Liver (tissue), 9 donors: ENCODE results near the gene XPR1. TPM values are rescaled to one million over a fixed set of nuclear protein-coding genes. Genes with fewer than 3 reads are reported as not detected.

Source experiments
- DNase-seq: peaks from one replicate; pipeline ENCODE4 v3.0.0-alpha.2; 2017; ENCODE audit warnings: low spot score
- H3K27ac ChIP-seq, 2 donors: one replicate each; pipeline ENCODE4 v1.7.0; 2013; ENCODE audit warnings: inconsistent platforms in 2 of 2, low read length in 2 of 2, control low read depth in 1 of 2, low read depth in 1 of 2, mild to moderate bottlenecking in 1 of 2
- H3K27me3 ChIP-seq, 4 donors: one replicate each; pipeline versions ENCODE4 v1.6.1 to v1.7.0; 2013; ENCODE audit warnings: low read length in 3 of 4, inconsistent platforms in 1 of 4, mild to moderate bottlenecking in 1 of 4, moderate library complexity in 1 of 4; ENCODE audit not compliant: control insufficient read depth in 4 of 4, insufficient read depth in 4 of 4
- H3K36me3 ChIP-seq, 4 donors: one replicate each; pipeline versions ENCODE4 v1.6.1 to v1.7.0; 2013; ENCODE audit warnings: low read length in 3 of 4, mild to moderate bottlenecking in 3 of 4, low read depth in 1 of 4, moderate library complexity in 1 of 4; ENCODE audit not compliant: control insufficient read depth in 4 of 4, insufficient read depth in 3 of 4
- H3K4me1 ChIP-seq, 4 donors: one replicate each; pipeline versions ENCODE4 v1.6.1 to v1.7.0; 2013; ENCODE audit warnings: low read length in 3 of 4, mild to moderate bottlenecking in 3 of 4, moderate library complexity in 1 of 4; ENCODE audit not compliant: control insufficient read depth in 4 of 4, insufficient read depth in 4 of 4
- H3K4me3 ChIP-seq, 3 donors: one replicate each; pipeline versions ENCODE4 v1.6.1 to v1.7.0; 2013; ENCODE audit warnings: low read length in 3 of 3, control low read depth in 1 of 3, low read depth in 1 of 3, mild to moderate bottlenecking in 1 of 3
- H3K9ac ChIP-seq, 2 donors: one replicate each; pipeline ENCODE4 v1.7.0; 2013; ENCODE audit warnings: low read length in 2 of 2, mild to moderate bottlenecking in 2 of 2, moderate library complexity in 2 of 2, control low read depth in 1 of 2, low read depth in 1 of 2
- H3K9me3 ChIP-seq, 4 donors: one replicate each; pipeline versions ENCODE4 v1.6.1 to v1.7.0; 2013; ENCODE audit warnings: low read length in 3 of 4; ENCODE audit not compliant: control insufficient read depth in 4 of 4
- ATF3 ChIP-seq: IDR thresholded peaks from 2 replicates; pipeline ENCODE4 v1.6.1; 2016; ENCODE audit warnings: antibody characterized with exemption
- CTCF ChIP-seq: fragments of 150-350 bp; IDR thresholded peaks from 2 replicates; pipeline ENCODE4 v1.5.1; 2017; ENCODE audit warnings: improper control_type of control experiment, low read depth, low read length; ENCODE audit not compliant: missing input control
- EGR1 ChIP-seq, 2 donors: IDR thresholded peaks; 2 replicates each; pipeline ENCODE4 v1.6.1; 2016 to 2018; ENCODE audit warnings: antibody characterized with exemption in 2 of 2, low read depth in 2 of 2
- FOXA2 ChIP-seq: IDR thresholded peaks from 2 replicates; pipeline ENCODE4 v1.6.1; 2016; ENCODE audit warnings: antibody characterized with exemption
- GABPA ChIP-seq, 2 donors: IDR thresholded peaks in 1 of 2; conservative IDR thresholded peaks in 1 of 2; 2 replicates each; pipeline ENCODE4 v1.6.1; 2016; ENCODE audit warnings: antibody characterized with exemption in 2 of 2, mild to moderate bottlenecking in 1 of 2, moderate library complexity in 1 of 2
- HNF4G ChIP-seq: IDR thresholded peaks from 2 replicates; pipeline ENCODE4 v1.6.1; 2016; ENCODE audit warnings: antibody characterized with exemption
- JUND ChIP-seq, 2 donors: IDR thresholded peaks; 2 replicates each; pipeline ENCODE4 v1.6.1; 2016; ENCODE audit warnings: antibody characterized with exemption in 2 of 2
- MAX ChIP-seq: IDR thresholded peaks from 2 replicates; pipeline ENCODE4 v1.6.1; 2016; ENCODE audit warnings: antibody characterized with exemption
- NR2F2 ChIP-seq: IDR thresholded peaks from 2 replicates; pipeline ENCODE4 v1.6.1; 2016; ENCODE audit warnings: antibody characterized with exemption
- RAD21 ChIP-seq, 2 donors: IDR thresholded peaks; 2 replicates each; pipeline ENCODE4 v1.6.1; 2016; ENCODE audit warnings: antibody characterized with exemption in 2 of 2, mild to moderate bottlenecking in 2 of 2
- RXRA ChIP-seq, 2 donors: IDR thresholded peaks; 2 replicates each; pipeline ENCODE4 v1.6.1; 2017 to 2018; ENCODE audit warnings: antibody characterized with exemption in 2 of 2, mild to moderate bottlenecking in 1 of 2
- TAF1 ChIP-seq: conservative IDR thresholded peaks from 2 replicates; pipeline ENCODE4 v1.6.1; 2016; ENCODE audit warnings: antibody characterized with exemption, mild to moderate bottlenecking
- YY1 ChIP-seq: IDR thresholded peaks from 2 replicates; pipeline ENCODE4 v1.6.1; 2016; ENCODE audit warnings: antibody characterized with exemption, mild to moderate bottlenecking
- ZBTB33 ChIP-seq: IDR thresholded peaks from 2 replicates; pipeline ENCODE4 v1.6.1; 2016; ENCODE audit warnings: antibody characterized with exemption
- WGBS: extraction: QIAGEN DNeasy Blood & Tissue Kit; methylation state at CpG from one replicate; pipeline ENCODE4 v1.1.7; 2013; 5-methylcytosine and 5-hydroxymethylcytosine counted together
- polyA plus RNA-seq, 2 donors: library from polyadenylated mRNA; stranded (reverse) in 1 of 2; unstranded in 1 of 2; fragments of 200-250 nt in 1 of 2; fragments of >200 nt in 1 of 2; fragmentation: Nextera tagmentation in 1 of 2; extraction: Ambion mirVana in 1 of 2; gene quantifications; one replicate each; pipeline versions ENCODE4 v1.2.1 to v1.2.3, GENCODE V29; 2013 to 2015
- total RNA-seq, 2 donors: library from RNA; depleted of rRNA; stranded (reverse); fragments of >200 nt; gene quantifications; one replicate each; pipeline ENCODE4 v1.2.3, GENCODE V29; 2014
- TF ChIP-seq, protein P1 (sequence below): IDR thresholded peaks from 2 replicates; pipeline ENCODE4 v1.6.1; 2016; ENCODE audit warnings: antibody characterized with exemption, mild to moderate bottlenecking
- donor health status: healthy.
- donor health status: healthy.
- donor health status: healthy.
- donor health status: healthy.
- donor health status: healthy.

XPR1 gene
- total and polyA plus RNA-seq, 4 donors, result 1.8 to 14.3 (median 5.9) TPM

- Histone ChIP-seq H3K36me3 (no peaks in the 10 kb centered on the region), H3K27me3 (no peaks in the 10 kb centered on the region), H3K9me3 (peaks cover 0 to 10% (median 7%) of the 10 kb centered on the region in 4 donors), H3K4me1 (no peaks in the 10 kb centered on the region), H3K9ac (no peak overlapping the region), H3K27ac (no peak overlapping the region), H3K4me3 (no peak overlapping the region)
- TF ChIP-seq RAD21 (IDR thresholded peaks at IDR 0.05), result no peak
- no peak for TF ChIP-seq NR2F2
- TF ChIP-seq MAX, result no peak
- TF ChIP-seq TAF1, result no peak
- no peak for TF ChIP-seq EGR1 (IDR thresholded peaks at IDR 0.05; ENCODE audit: low read depth in 2 of 2)
- 97% methylated on average over 2 of the region's 2 CpGs for WGBS
- DNase-seq, result no peak
Measured at GRCh38 chr1:180734366-180734765, 102.5 kb downstream of the XPR1 start.

DNA sequence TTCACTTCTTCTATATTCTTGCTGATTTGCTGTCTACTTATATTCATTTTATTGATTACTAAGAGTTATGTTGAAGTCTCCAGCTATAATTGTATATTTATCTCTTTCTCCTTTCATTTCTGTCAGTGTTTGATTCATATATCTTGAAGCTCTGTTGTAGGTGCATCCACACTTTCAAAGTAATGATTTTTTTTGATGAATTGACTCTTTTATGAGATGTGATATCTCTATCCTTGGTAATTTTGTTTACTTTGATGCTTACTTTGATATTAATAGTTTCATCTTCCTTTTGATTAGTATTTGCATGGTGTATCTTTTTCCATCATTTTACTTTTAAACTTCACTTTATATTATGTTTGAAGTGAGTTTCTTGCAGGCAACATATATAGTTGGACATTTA, 110.8 kb downstream of the XPR1 start:
- Histone ChIP-seq H3K4me1 (no peaks in the 10 kb centered on the region), H3K36me3 (no peaks in the 10 kb centered on the region), H3K27ac (no peak overlapping the region), H3K9me3 (no peaks in the 10 kb centered on the region), H3K9ac (no peak overlapping the region), H3K27me3 (no peaks in the 10 kb centered on the region), H3K4me3 (no peak overlapping the region)
- TF ChIP-seq EGR1 (IDR thresholded peaks at IDR 0.05; ENCODE audit: low read depth in 2 of 2), result no peak
- no peak for TF ChIP-seq TAF1
- TF ChIP-seq CTCF, result no peak
- TF ChIP-seq, protein P1, sequence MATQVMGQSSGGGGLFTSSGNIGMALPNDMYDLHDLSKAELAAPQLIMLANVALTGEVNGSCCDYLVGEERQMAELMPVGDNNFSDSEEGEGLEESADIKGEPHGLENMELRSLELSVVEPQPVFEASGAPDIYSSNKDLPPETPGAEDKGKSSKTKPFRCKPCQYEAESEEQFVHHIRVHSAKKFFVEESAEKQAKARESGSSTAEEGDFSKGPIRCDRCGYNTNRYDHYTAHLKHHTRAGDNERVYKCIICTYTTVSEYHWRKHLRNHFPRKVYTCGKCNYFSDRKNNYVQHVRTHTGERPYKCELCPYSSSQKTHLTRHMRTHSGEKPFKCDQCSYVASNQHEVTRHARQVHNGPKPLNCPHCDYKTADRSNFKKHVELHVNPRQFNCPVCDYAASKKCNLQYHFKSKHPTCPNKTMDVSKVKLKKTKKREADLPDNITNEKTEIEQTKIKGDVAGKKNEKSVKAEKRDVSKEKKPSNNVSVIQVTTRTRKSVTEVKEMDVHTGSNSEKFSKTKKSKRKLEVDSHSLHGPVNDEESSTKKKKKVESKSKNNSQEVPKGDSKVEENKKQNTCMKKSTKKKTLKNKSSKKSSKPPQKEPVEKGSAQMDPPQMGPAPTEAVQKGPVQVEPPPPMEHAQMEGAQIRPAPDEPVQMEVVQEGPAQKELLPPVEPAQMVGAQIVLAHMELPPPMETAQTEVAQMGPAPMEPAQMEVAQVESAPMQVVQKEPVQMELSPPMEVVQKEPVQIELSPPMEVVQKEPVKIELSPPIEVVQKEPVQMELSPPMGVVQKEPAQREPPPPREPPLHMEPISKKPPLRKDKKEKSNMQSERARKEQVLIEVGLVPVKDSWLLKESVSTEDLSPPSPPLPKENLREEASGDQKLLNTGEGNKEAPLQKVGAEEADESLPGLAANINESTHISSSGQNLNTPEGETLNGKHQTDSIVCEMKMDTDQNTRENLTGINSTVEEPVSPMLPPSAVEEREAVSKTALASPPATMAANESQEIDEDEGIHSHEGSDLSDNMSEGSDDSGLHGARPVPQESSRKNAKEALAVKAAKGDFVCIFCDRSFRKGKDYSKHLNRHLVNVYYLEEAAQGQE, result no peak
- no peak for TF ChIP-seq RXRA (IDR thresholded peaks at IDR 0.05)
- no peak for TF ChIP-seq HNF4G
- no peak for TF ChIP-seq FOXA2
- no peak for TF ChIP-seq YY1
- no peak for TF ChIP-seq ZBTB33
- TF ChIP-seq JUND (IDR thresholded peaks at IDR 0.05), result no peak
- no peak for TF ChIP-seq GABPA (IDR thresholded peaks at IDR 0.05 in 1 of 2, conservative IDR thresholded peaks at IDR 0.05 in 1 of 2)
- TF ChIP-seq NR2F2, result no peak
- no peak for TF ChIP-seq ATF3
- no peak for TF ChIP-seq MAX
- no peak for TF ChIP-seq RAD21 (IDR thresholded peaks at IDR 0.05)
- no peak for DNase-seq
